PC-3 (cell line): ENCODE measurements around the gene GALNTL6. TPM values are rescaled to one million over a fixed set of nuclear protein-coding genes. Genes with fewer than 3 reads are reported as not detected.

ENCODE experiments used
- ATAC-seq: fragments of 200-7000 bp; cut with Tn5 transposase; 2 replicates; pipeline ENCODE4 v1.9.1; 2020; ENCODE audit warnings: mild to moderate bottlenecking, moderate library complexity
- BruUV-seq: library from RNA; stranded (reverse); fragments of 400-500 nt; replicated peaks from 2 replicates; lab custom pipeline; 2021; lab: Mats Ljungman, UMichigan
- CTCF ChIA-PET: fragments of 300-600 bp; sonication (Branson Sonifier 250); formaldehyde crosslinking; loops from one replicate; lab custom pipeline; 2022; ENCODE audit warnings: antibody characterized with exemption; lab: Charles Lee
- POLR2A ChIA-PET: fragments of 300-600 bp; sonication (Branson Sonifier 250); formaldehyde crosslinking; loops from one replicate; lab custom pipeline; 2022; ENCODE audit warnings: antibody characterized with exemption; ENCODE audit not compliant: unreplicated experiment; lab: Charles Lee
- DNase-seq: peaks from one replicate; pipeline ENCODE4 v3.0.0-alpha.2; 2015
- H2AFZ ChIP-seq: fragments of 300-600 bp; sonication (generic); 2 replicates; pipeline ENCODE4 v1.6.0; 2016; ENCODE audit warnings: antibody characterized with exemption, low read length
- H3F3A ChIP-seq: fragments of 300-600 bp; sonication (generic); one replicate; pipeline ENCODE4 v1.6.0; 2017; ENCODE audit warnings: antibody characterized with exemption, low read length, control low read depth, mild to moderate bottlenecking; ENCODE audit not compliant: unreplicated experiment
- H3K27ac ChIP-seq: fragments of 300-600 bp; sonication (generic); 2 replicates; pipeline ENCODE4 v1.5.1; 2016; ENCODE audit warnings: mild to moderate bottlenecking, low read length
- H3K27me3 ChIP-seq: fragments of 300-600 bp; sonication (generic); 2 replicates; pipeline ENCODE4 v1.6.1; 2016; ENCODE audit warnings: low read length, mixed read lengths
- H3K36me3 ChIP-seq: fragments of 300-600 bp; sonication (generic); 2 replicates; pipeline ENCODE4 v1.6.1; 2016; ENCODE audit warnings: low read depth, mixed run types, low read length, mixed read lengths
- H3K4me1 ChIP-seq: fragments of 300-600 bp; sonication (generic); 2 replicates; pipeline ENCODE4 v1.5.1; 2016; ENCODE audit warnings: low read length; ENCODE audit not compliant: insufficient read depth
- H3K4me2 ChIP-seq: fragments of 300-600 bp; sonication (generic); 2 replicates; pipeline ENCODE4 v1.6.0; 2016; ENCODE audit warnings: low read length
- H3K4me3 ChIP-seq: fragments of 300-600 bp; sonication (generic); 2 replicates; pipeline ENCODE4 v1.5.1; 2016; ENCODE audit warnings: mild to moderate bottlenecking, low read length, mixed read lengths
- H3K79me2 ChIP-seq: fragments of 300-600 bp; sonication (generic); 2 replicates; pipeline ENCODE4 v1.6.1; 2017; ENCODE audit warnings: low read length, mixed read lengths
- H3K9ac ChIP-seq: fragments of 300-600 bp; sonication (generic); 2 replicates; pipeline ENCODE4 v1.6.0; 2016; ENCODE audit warnings: mild to moderate bottlenecking, low read length
- H3K9me2 ChIP-seq: fragments of 300-600 bp; sonication (generic); replicated peaks from 2 replicates; pipeline ENCODE4 v1.6.1; 2016; ENCODE audit warnings: mixed run types, low read length, mixed read lengths
- H3K9me3 ChIP-seq: fragments of 300-600 bp; sonication (generic); 2 replicates; pipeline ENCODE4 v1.6.1; 2016; ENCODE audit warnings: low read length, mixed read lengths
- H4K20me1 ChIP-seq: fragments of 300-600 bp; sonication (generic); 2 replicates; pipeline ENCODE4 v1.6.1; 2016; ENCODE audit warnings: low read length, mixed read lengths
- EZH2 ChIP-seq: fragments of 300-600 bp; sonication (generic); IDR thresholded peaks from one replicate; pipeline ENCODE4 v1.6.1; 2017; ENCODE audit warnings: antibody characterized with exemption, mild to moderate bottlenecking, low read length; ENCODE audit not compliant: unreplicated experiment
- EZH2phosphoT487 ChIP-seq: fragments of 300-600 bp; sonication (generic); IDR thresholded peaks from 2 replicates; pipeline ENCODE4 v1.6.1; 2018; ENCODE audit warnings: mild to moderate bottlenecking, antibody characterized with exemption, low read length, borderline replicate concordance
- intact Hi-C: fragments of 100-400 bp; cut with micrococcal nuclease; formaldehyde crosslinking; loops from 2 replicates; pipeline ENCODE4 v1.9.0; 2023
- total RNA-seq: library from RNA; depleted of rRNA; stranded (reverse); fragments of >200 nt; gene quantifications from 2 replicates; pipeline ENCODE4 v1.2.3, GENCODE V29; 2014
- TF ChIP-seq, protein P1 (sequence below): fragments of 300-600 bp; sonication (generic); conservative IDR thresholded peaks from 2 replicates; pipeline ENCODE4 v1.5.1; 2017; ENCODE audit warnings: antibody characterized with exemption, low read depth, mild to moderate bottlenecking, low read length

The GALNTL6 gene
- total RNA-seq, 1 experiment from 2014 or later: not detected

- no peaks in the 10 kb centered on the region for H3K79me2 ChIP-seq
- H3K27ac ChIP-seq: no peak overlapping the region
- intact Hi-C loops: no loop called here
- H3K9me3 ChIP-seq: no peaks in the 10 kb centered on the region
- no peak overlapping the region for H3K4me2 ChIP-seq
- H3K4me3 ChIP-seq: no peak overlapping the region
- CTCF ChIA-PET: no interaction called here
- no peaks in the 10 kb centered on the region for H3K4me1 ChIP-seq
- H3K9me2 ChIP-seq: no peaks in the 10 kb centered on the region
- no peak overlapping the region for H3K9ac ChIP-seq
- H3K27me3 ChIP-seq: no peaks in the 10 kb centered on the region
- no peak for ATAC-seq
- no peaks in the 10 kb centered on the region for H3F3A ChIP-seq
- POLR2A ChIA-PET: no interaction called here
- DNase-seq: no peak
- no peaks in the 10 kb centered on the region for H4K20me1 ChIP-seq
- no peaks in the 10 kb centered on the region for H3K36me3 ChIP-seq
- TF ChIP-seq, protein P1, sequence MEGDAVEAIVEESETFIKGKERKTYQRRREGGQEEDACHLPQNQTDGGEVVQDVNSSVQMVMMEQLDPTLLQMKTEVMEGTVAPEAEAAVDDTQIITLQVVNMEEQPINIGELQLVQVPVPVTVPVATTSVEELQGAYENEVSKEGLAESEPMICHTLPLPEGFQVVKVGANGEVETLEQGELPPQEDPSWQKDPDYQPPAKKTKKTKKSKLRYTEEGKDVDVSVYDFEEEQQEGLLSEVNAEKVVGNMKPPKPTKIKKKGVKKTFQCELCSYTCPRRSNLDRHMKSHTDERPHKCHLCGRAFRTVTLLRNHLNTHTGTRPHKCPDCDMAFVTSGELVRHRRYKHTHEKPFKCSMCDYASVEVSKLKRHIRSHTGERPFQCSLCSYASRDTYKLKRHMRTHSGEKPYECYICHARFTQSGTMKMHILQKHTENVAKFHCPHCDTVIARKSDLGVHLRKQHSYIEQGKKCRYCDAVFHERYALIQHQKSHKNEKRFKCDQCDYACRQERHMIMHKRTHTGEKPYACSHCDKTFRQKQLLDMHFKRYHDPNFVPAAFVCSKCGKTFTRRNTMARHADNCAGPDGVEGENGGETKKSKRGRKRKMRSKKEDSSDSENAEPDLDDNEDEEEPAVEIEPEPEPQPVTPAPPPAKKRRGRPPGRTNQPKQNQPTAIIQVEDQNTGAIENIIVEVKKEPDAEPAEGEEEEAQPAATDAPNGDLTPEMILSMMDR: no peak
- TF ChIP-seq EZH2 (no peak), EZH2phosphoT487 (no peak)
- no peak overlapping the region for H2AFZ ChIP-seq
- BruUV-seq: no TSS peak
These were observed 314.0 kb downstream of the GALNTL6 start for GRCh38 chr4:172127168-172127567.

GRCh38 chr4:172129593-172129992 is 316.4 kb downstream of the GALNTL6 start:
- POLR2A ChIA-PET: no interaction called here

GRCh38 chr4:172134521-172134920 is 321.3 kb downstream of the GALNTL6 start:
- H3K27ac ChIP-seq: no peak overlapping the region
- H3K9me3 ChIP-seq: no peaks in the 10 kb centered on the region
- ChIA-PET CTCF (no interaction called here), POLR2A (no interaction called here)
- H2AFZ ChIP-seq: no peak overlapping the region
- no peaks in the 10 kb centered on the region for H3K36me3 ChIP-seq
- H3K9me2 ChIP-seq: no peaks in the 10 kb centered on the region
- TF ChIP-seq, protein P1: no peak
- TF ChIP-seq EZH2 (no peak), EZH2phosphoT487 (no peak)
- ATAC-seq (no peak), DNase-seq (no peak)
- no peaks in the 10 kb centered on the region for H3K79me2 ChIP-seq
- no peaks in the 10 kb centered on the region for H3K27me3 ChIP-seq
- BruUV-seq: no TSS peak
- H3K4me3 ChIP-seq: no peak overlapping the region
- no peaks in the 10 kb centered on the region for H4K20me1 ChIP-seq
- H3F3A ChIP-seq: no peaks in the 10 kb centered on the region
- intact Hi-C loops: no loop called here
- H3K4me2 ChIP-seq: no peak overlapping the region
- no peak overlapping the region for H3K9ac ChIP-seq
- no peaks in the 10 kb centered on the region for H3K4me1 ChIP-seq

More at GRCh38 chr4:172129593-172129992, 316.4 kb downstream of the GALNTL6 start:
- intact Hi-C loops: no loop called here
- Histone ChIP-seq H3K79me2 (no peaks in the 10 kb centered on the region), H3F3A (no peaks in the 10 kb centered on the region), H4K20me1 (no peaks in the 10 kb centered on the region), H2AFZ (no peak overlapping the region), H3K27me3 (no peaks in the 10 kb centered on the region), H3K36me3 (no peaks in the 10 kb centered on the region), H3K9me3 (no peaks in the 10 kb centered on the region), H3K4me2 (no peak overlapping the region), H3K4me1 (no peaks in the 10 kb centered on the region), H3K9ac (no peak overlapping the region), H3K27ac (no peak overlapping the region), H3K9me2 (no peaks in the 10 kb centered on the region), H3K4me3 (no peak overlapping the region)
- DNase-seq (no peak), ATAC-seq (no peak)
- no TSS peak for BruUV-seq
- CTCF ChIA-PET: no interaction called here
- TF ChIP-seq EZH2 (no peak), EZH2phosphoT487 (no peak)
- TF ChIP-seq, protein P1: no peak
